KOPT-K1 (cell line): Measurements from ENCODE around the gene SLC37A3.
"Not testable (repeated sequence)": the region's sequence is repeated elsewhere in the genome, so short reads cannot be mapped to it uniquely, and the experiment has no call there.

Experiments
- H3K27ac ChIP-seq: fragments of 200-600 bp; sonication (generic); 2 replicates; pipeline ENCODE4 v1.5.1; 2016; ENCODE audit warnings: antibody characterized with exemption, mild to moderate bottlenecking, low read depth, low read length; ENCODE audit not compliant: poor library complexity, severe bottlenecking
- H3K36me3 ChIP-seq: fragments of 200-600 bp; sonication (generic); 2 replicates; pipeline ENCODE4 v1.5.1; 2017; ENCODE audit warnings: antibody characterized with exemption, mild to moderate bottlenecking, low read length, moderate library complexity; ENCODE audit not compliant: insufficient read depth
- H3K9me3 ChIP-seq: fragments of 200-600 bp; sonication (generic); 2 replicates; pipeline ENCODE4 v1.5.1; 2017; ENCODE audit warnings: antibody characterized with exemption, low read length, mild to moderate bottlenecking; ENCODE audit not compliant: insufficient read depth, poor library complexity, severe bottlenecking

The SLC37A3 gene

GRCh38 chr7:140342727-140343514, 55.4 kb downstream of the SLC37A3 start:
- Histone ChIP-seq H3K27ac (no peak overlapping the region), H3K9me3 (no peaks in the 10 kb centered on the region), H3K36me3 (peaks cover 75% of the 10 kb centered on the region)

- H3K27ac ChIP-seq, H3K9me3 ChIP-seq: not testable (repeated sequence)
- H3K36me3 ChIP-seq = peaks cover 82% of the 10 kb centered on the region
Measured at GRCh38 chr7:140338959-140339358, 59.4 kb downstream of the SLC37A3 start.

- no peak overlapping the region for H3K27ac ChIP-seq
- H3K9me3 ChIP-seq = no peaks in the 10 kb centered on the region
- peaks cover 49% of the 10 kb centered on the region for H3K36me3 ChIP-seq
Measured at GRCh38 chr7:140334341-140335057, 63.8 kb downstream of the SLC37A3 start.

- Histone ChIP-seq H3K27ac (no peak overlapping the region), H3K36me3 (peaks cover 49% of the 10 kb centered on the region)
Measured at GRCh38 chr7:140333686-140334085, 64.6 kb downstream of the SLC37A3 start.

GRCh38 chr7:140333223-140333622, 65.1 kb downstream of the SLC37A3 start:
- no peaks in the 10 kb centered on the region for H3K9me3 ChIP-seq
- peaks cover 47% of the 10 kb centered on the region for H3K36me3 ChIP-seq
- no peak overlapping the region for H3K27ac ChIP-seq

More at GRCh38 chr7:140333686-140334085, 64.6 kb downstream of the SLC37A3 start:
- no peaks in the 10 kb centered on the region for H3K9me3 ChIP-seq

GRCh38 chr7:140330595-140330994, 67.7 kb downstream of the SLC37A3 start:
- H3K36me3 ChIP-seq = peaks cover 25% of the 10 kb centered on the region
- no peaks in the 10 kb centered on the region for H3K9me3 ChIP-seq
- no peak overlapping the region for H3K27ac ChIP-seq

GRCh38 chr7:140330128-140330527, 68.2 kb downstream of the SLC37A3 start:
- Histone ChIP-seq H3K36me3 (peaks cover 21% of the 10 kb centered on the region), H3K9me3 (no peaks in the 10 kb centered on the region), H3K27ac (no peak overlapping the region)

- no peak overlapping the region for H3K27ac ChIP-seq
- no peaks in the 10 kb centered on the region; the same call in 1 of the 2 replicates for H3K36me3 ChIP-seq
- H3K9me3 ChIP-seq = no peaks in the 10 kb centered on the region
Measured at GRCh38 chr7:140327261-140327661, 71.1 kb downstream of the SLC37A3 start.

- no peaks in the 10 kb centered on the region for H3K9me3 ChIP-seq
- no peaks in the 10 kb centered on the region; the same call in 1 of the 2 replicates for H3K36me3 ChIP-seq
- H3K27ac ChIP-seq = no peak overlapping the region
Measured at GRCh38 chr7:140326116-140326928, 72.0 kb downstream of the SLC37A3 start.

- H3K27ac ChIP-seq = no peak overlapping the region
Measured at GRCh38 chr7:140325600-140325999, 72.7 kb downstream of the SLC37A3 start.

GRCh38 chr7:140324714-140325113, 73.6 kb downstream of the SLC37A3 start:
- Histone ChIP-seq H3K36me3 (no peaks in the 10 kb centered on the region), H3K27ac (no peak overlapping the region)

More at GRCh38 chr7:140325600-140325999, 72.7 kb downstream of the SLC37A3 start:
- H3K9me3 ChIP-seq = no peaks in the 10 kb centered on the region
- no peaks in the 10 kb centered on the region for H3K36me3 ChIP-seq

GRCh38 chr7:140322759-140323158, 75.6 kb downstream of the SLC37A3 start:
- H3K36me3 ChIP-seq = no peaks in the 10 kb centered on the region
- no peak overlapping the region for H3K27ac ChIP-seq
- H3K9me3 ChIP-seq = no peaks in the 10 kb centered on the region

More at GRCh38 chr7:140324714-140325113, 73.6 kb downstream of the SLC37A3 start:
- no peaks in the 10 kb centered on the region for H3K9me3 ChIP-seq

GRCh38 chr7:140320078-140320477, 78.3 kb downstream of the SLC37A3 start:
- H3K9me3 ChIP-seq, H3K36me3 ChIP-seq, H3K27ac ChIP-seq: not testable (repeated sequence)

GRCh38 chr7:140317999-140318398, 80.3 kb downstream of the SLC37A3 start:
- Histone ChIP-seq H3K36me3 (no peaks in the 10 kb centered on the region), H3K9me3 (peaks cover 1% of the 10 kb centered on the region), H3K27ac (no peak overlapping the region)

GRCh38 chr7:140317597-140317996, 80.7 kb downstream of the SLC37A3 start:
- Histone ChIP-seq H3K9me3 (peaks cover 5% of the 10 kb centered on the region), H3K27ac (no peak overlapping the region), H3K36me3 (no peaks in the 10 kb centered on the region)
